SK-N-DZ (cell line): Measurements from ENCODE around the gene RGS19.

Experiments
- DNase-seq: peaks from one replicate; pipeline ENCODE4 v3.0.0-alpha.2; 2015; ENCODE audit warnings: low spot score

Gene RGS19

GRCh38 chr20:64035933-64036345, 43.4 kb downstream of the RGS19 start, which contains the start of gene C20orf204:
Gene C20orf204 (plus strand): TSS chr20:64036182. CDS start chr20:64036324, 142 bp downstream.
- DNase-seq, result peak; percentile 83

- DNase-seq, result no peak
Measured at GRCh38 chr20:64035066-64035932, 44.0 kb downstream of the RGS19 start.

- no peak for DNase-seq
Measured at GRCh38 chr20:64033981-64034493, 45.3 kb downstream of the RGS19 start.

GRCh38 chr20:64032706-64033624, 46.4 kb downstream of the RGS19 start:
- DNase-seq, result no peak

GRCh38 chr20:64031822-64032314, 47.5 kb downstream of the RGS19 start:
- no peak for DNase-seq

- DNase-seq, result no peak
Measured at GRCh38 chr20:64030371-64031134, 48.8 kb downstream of the RGS19 start.

- DNase-seq, result no peak
Measured at GRCh38 chr20:64029293-64030117, 49.8 kb downstream of the RGS19 start.

- no peak for DNase-seq
Measured at GRCh38 chr20:64027981-64028685, 51.2 kb downstream of the RGS19 start.

- DNase-seq, result no peak
Measured at GRCh38 chr20:64025826-64026412, 53.4 kb downstream of the RGS19 start.

GRCh38 chr20:64025101-64025825, 54.1 kb downstream of the RGS19 start:
- no peak for DNase-seq

- DNase-seq, result no peak
Measured at GRCh38 chr20:64024141-64024990, 55.0 kb downstream of the RGS19 start.

GRCh38 chr20:64023361-64024140, 55.8 kb downstream of the RGS19 start:
- no peak for DNase-seq
